GM10266 (cell line): Measurements from ENCODE around the gene COL12A1.

Source experiments
- DNase-seq: peaks from one replicate; pipeline ENCODE4 v3.0.0; 2012; ENCODE audit errors: extremely low spot score
- TF ChIP-seq, protein P1 (sequence below): IDR thresholded peaks from 2 replicates; pipeline ENCODE4 v1.5.1; 2012; ENCODE audit warnings: mild to moderate bottlenecking, low read depth; ENCODE audit not compliant: control insufficient read depth, insufficient read depth; ENCODE audit errors: missing control alignments

Gene COL12A1

GRCh38 chr6:75167325-75167724 is 38.5 kb downstream of the COL12A1 start:
- TF ChIP-seq, protein P1, sequence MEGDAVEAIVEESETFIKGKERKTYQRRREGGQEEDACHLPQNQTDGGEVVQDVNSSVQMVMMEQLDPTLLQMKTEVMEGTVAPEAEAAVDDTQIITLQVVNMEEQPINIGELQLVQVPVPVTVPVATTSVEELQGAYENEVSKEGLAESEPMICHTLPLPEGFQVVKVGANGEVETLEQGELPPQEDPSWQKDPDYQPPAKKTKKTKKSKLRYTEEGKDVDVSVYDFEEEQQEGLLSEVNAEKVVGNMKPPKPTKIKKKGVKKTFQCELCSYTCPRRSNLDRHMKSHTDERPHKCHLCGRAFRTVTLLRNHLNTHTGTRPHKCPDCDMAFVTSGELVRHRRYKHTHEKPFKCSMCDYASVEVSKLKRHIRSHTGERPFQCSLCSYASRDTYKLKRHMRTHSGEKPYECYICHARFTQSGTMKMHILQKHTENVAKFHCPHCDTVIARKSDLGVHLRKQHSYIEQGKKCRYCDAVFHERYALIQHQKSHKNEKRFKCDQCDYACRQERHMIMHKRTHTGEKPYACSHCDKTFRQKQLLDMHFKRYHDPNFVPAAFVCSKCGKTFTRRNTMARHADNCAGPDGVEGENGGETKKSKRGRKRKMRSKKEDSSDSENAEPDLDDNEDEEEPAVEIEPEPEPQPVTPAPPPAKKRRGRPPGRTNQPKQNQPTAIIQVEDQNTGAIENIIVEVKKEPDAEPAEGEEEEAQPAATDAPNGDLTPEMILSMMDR: no peak

DNA sequence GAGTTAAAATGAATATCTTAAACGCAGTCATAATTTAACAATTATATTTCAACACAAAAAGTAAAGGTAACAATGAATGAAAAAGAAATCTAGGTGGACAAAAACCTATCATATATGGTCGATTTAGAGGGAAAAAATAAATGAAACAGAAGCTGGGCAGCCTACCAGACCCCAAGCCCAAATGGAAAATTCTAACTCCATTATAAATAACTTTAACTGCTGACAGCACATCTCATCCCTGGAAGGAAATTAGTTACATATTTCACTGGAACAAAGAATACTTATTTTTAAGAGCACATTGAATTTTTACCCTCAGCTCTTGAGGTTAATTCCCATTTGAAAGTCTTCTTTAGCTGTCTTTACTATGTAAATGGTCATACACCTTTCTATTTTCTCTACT is 39.1 kb downstream of the COL12A1 start:
- TF ChIP-seq, protein P1: no peak
- DNase-seq: no peak

More at GRCh38 chr6:75167325-75167724, 38.5 kb downstream of the COL12A1 start:
- DNase-seq: no peak

DNA sequence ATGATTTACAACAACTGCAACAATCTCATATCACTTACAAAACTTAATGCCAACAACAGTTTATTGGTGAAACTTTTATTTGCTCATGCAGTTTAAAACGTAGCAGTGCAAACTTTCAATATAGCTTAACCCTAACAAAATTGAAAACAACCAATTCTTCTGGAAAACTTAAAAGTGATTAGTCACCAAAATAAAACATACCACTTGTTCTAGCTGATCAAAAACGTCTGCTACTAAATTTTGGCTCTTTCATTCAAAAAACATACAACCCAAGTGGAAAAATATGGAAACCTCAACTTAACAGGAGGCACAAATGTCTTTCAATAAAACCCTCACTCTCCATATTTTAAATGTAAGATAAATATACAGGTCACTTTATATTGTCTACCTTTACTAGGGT is 39.6 kb downstream of the COL12A1 start:
- TF ChIP-seq, protein P1: no peak
- DNase-seq: no peak

GRCh38 chr6:75158176-75158575 is 47.7 kb downstream of the COL12A1 start:
- no peak for DNase-seq
- TF ChIP-seq, protein P1: no peak

DNA sequence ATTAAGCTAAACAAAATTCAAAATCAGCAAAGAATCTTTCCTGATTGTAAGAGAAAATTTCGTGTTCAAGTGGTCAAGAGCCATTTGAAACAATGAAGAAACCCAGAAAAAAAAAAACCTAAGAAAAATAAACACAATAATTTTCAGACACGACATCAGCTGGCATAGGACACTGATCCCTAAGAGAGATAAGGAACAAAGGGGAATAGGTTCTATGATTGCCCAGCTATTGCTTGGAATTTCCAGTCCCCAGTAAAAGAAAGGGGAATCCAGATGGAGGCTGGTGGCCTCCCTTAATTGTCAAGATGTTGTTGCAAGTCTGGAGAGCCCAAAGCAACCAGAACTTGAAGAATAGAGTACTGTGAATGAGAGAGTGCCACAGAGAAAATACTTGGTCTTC is 48.5 kb downstream of the COL12A1 start:
- TF ChIP-seq, protein P1: no peak
- no peak for DNase-seq

- DNase-seq: no peak
- TF ChIP-seq, protein P1: no peak
These were observed 49.5 kb downstream of the COL12A1 start for GRCh38 chr6:75156186-75156878.

- TF ChIP-seq, protein P1: no peak
- no peak for DNase-seq
These were observed 50.2 kb downstream of the COL12A1 start for GRCh38 chr6:75155631-75156030.
